ENCODE data around the gene MRGPRE. TPM values are rescaled to one million over a fixed set of nuclear protein-coding genes. Genes with fewer than 3 reads are reported as not detected.
A peak's percentile ranks its signal among the peaks of the same experiment; 100 is the strongest.

The MRGPRE gene
- total RNA-seq, 6 experiments from 2014 or later, result not detected

- no peak overlapping the region for H3K27ac ChIP-seq
- DNase-seq, result no peak
- H3K36me3 ChIP-seq, result no peaks in the 10 kb centered on the region
- no peaks in the 10 kb centered on the region for H3K9me3 ChIP-seq
- TF ChIP-seq POLR2A (IDR thresholded peaks at IDR 0.05) (no peak), CTCF (IDR thresholded peaks at IDR 0.05) (no peak)
- ATAC-seq, result no peak
- H3K27me3 ChIP-seq, result no peaks in the 10 kb centered on the region
- intact Hi-C loops (cut with DNase I), result loop anchor here in 1 of 2 donors (10.0 kb wide), 1 partner anchor 124 kb away; no protein-coding TSS in a partner anchor
- no peak overlapping the region for H3K4me3 ChIP-seq
- 55% methylated on average over 4 of the region's 23 CpGs for WGBS (ENCODE audit: insufficient coverage, low coverage, low lambda C conversion rate, missing lambda C conversion rate)
- no peaks in the 10 kb centered on the region for H3K4me1 ChIP-seq
These were observed 3.8 kb downstream of the MRGPRE start for GRCh38 chr11:3228445-3228829.

- Histone ChIP-seq H3K36me3 (no peaks in the 10 kb centered on the region), H3K27me3 (no peaks in the 10 kb centered on the region), H3K4me3 (no peak overlapping the region), H3K27ac (no peak overlapping the region), H3K4me1 (no peaks in the 10 kb centered on the region), H3K9me3 (no peaks in the 10 kb centered on the region)
- intact Hi-C loops (cut with DNase I), result loop anchor here in 1 of 2 donors (10.0 kb wide), 1 partner anchor 123 kb away; no protein-coding TSS in a partner anchor
- WGBS (ENCODE audit: insufficient coverage, low coverage, low lambda C conversion rate, missing lambda C conversion rate), result 65% methylated on average over 11 of the region's 46 CpGs
- ATAC-seq, result peak in 1 of 4 donors; percentile 21
- DNase-seq, result peak in 2 of 3 donors; percentile 20 to 50
- no peak for TF ChIP-seq POLR2A (IDR thresholded peaks at IDR 0.05)
- TF ChIP-seq CTCF (IDR thresholded peaks at IDR 0.05), result no peak
These were observed 4.4 kb downstream of the MRGPRE start for GRCh38 chr11:3227568-3228444.

GRCh38 chr11:3226846-3227567 is 5.2 kb downstream of the MRGPRE start:
- no peak for DNase-seq
- Histone ChIP-seq H3K27ac (no peak overlapping the region), H3K4me3 (no peak overlapping the region), H3K36me3 (no peaks in the 10 kb centered on the region), H3K27me3 (no peaks in the 10 kb centered on the region), H3K9me3 (no peaks in the 10 kb centered on the region), H3K4me1 (no peaks in the 10 kb centered on the region)
- intact Hi-C loops (cut with DNase I), result loop anchor here in 1 of 2 donors (10.0 kb wide), 1 partner anchor 122 kb away; no protein-coding TSS in a partner anchor
- WGBS (ENCODE audit: insufficient coverage, low coverage, low lambda C conversion rate, missing lambda C conversion rate), result no CpG with 5 or more reads among the region's 18 CpGs
- ATAC-seq, result no peak
- TF ChIP-seq POLR2A (IDR thresholded peaks at IDR 0.05) (no peak), CTCF (IDR thresholded peaks at IDR 0.05) (no peak)

- no peaks in the 10 kb centered on the region for H3K36me3 ChIP-seq
- no peak for TF ChIP-seq CTCF (IDR thresholded peaks at IDR 0.05)
- TF ChIP-seq POLR2A (IDR thresholded peaks at IDR 0.05), result no peak
- no peak overlapping the region for H3K4me3 ChIP-seq
- H3K4me1 ChIP-seq, result no peaks in the 10 kb centered on the region
- DNase-seq, result no peak
- H3K27me3 ChIP-seq, result no peaks in the 10 kb centered on the region
- peak in 1 of 4 donors; percentile 30 for ATAC-seq
- 62% methylated on average over 10 of the region's 21 CpGs for WGBS (ENCODE audit: insufficient coverage, low coverage, low lambda C conversion rate, missing lambda C conversion rate)
- no peaks in the 10 kb centered on the region for H3K9me3 ChIP-seq
- no peak overlapping the region for H3K27ac ChIP-seq
- intact Hi-C loops (cut with DNase I), result loop anchor here in 1 of 2 donors (10.0 kb wide), 1 partner anchor 121 kb away; no protein-coding TSS in a partner anchor
These were observed 6.1 kb downstream of the MRGPRE start for GRCh38 chr11:3225826-3226750.

Data from right lobe of liver (tissue), 6 donors.